Measurements from ENCODE around the gene ATP7B. TPM values are rescaled to one million over a fixed set of nuclear protein-coding genes. Genes with fewer than 3 reads are reported as not detected.

The ATP7B gene
- total RNA-seq, 1 donor from 2014 or later: 137 TPM

GRCh38 chr13:51907040-51907732 lies 104.1 kb downstream of the ATP7B start:
- no peak for TF ChIP-seq CTCF (IDR thresholded peaks at IDR 0.05; ENCODE audit: unreplicated experiment)
- H3K4me3 Mint-ChIP-seq: no peak overlapping the region
- no peaks in the 10 kb centered on the region for H3K27me3 Mint-ChIP-seq (ENCODE audit: low read depth)
- no peaks in the 10 kb centered on the region for H3K9me3 Mint-ChIP-seq
- no peak for DNase-seq (ENCODE audit: low spot score in 2 of 2, unreplicated experiment in 2 of 2)
- no peak overlapping the region for H3K27ac Mint-ChIP-seq
- peaks cover 20% of the 10 kb centered on the region for H3K36me3 Mint-ChIP-seq
- peaks cover 19% of the 10 kb centered on the region for H3K4me1 Mint-ChIP-seq

GRCh38 chr13:51906581-51906980 lies 104.7 kb downstream of the ATP7B start:
- Mint-ChIP-seq H3K36me3 (peaks cover 16% of the 10 kb centered on the region), H3K4me1 (peaks cover 16% of the 10 kb centered on the region), H3K4me3 (no peak overlapping the region), H3K27me3 (ENCODE audit: low read depth) (no peaks in the 10 kb centered on the region), H3K9me3 (no peaks in the 10 kb centered on the region), H3K27ac (peak overlapping the region; percentile 57)
- TF ChIP-seq CTCF (IDR thresholded peaks at IDR 0.05; ENCODE audit: unreplicated experiment): no peak
- no peak for DNase-seq (ENCODE audit: low spot score in 2 of 2, unreplicated experiment in 2 of 2)

GRCh38 chr13:51905787-51906186 lies 105.5 kb downstream of the ATP7B start:
- no peak overlapping the region for H3K4me3 Mint-ChIP-seq

GRCh38 chr13:51902776-51903175 lies 108.5 kb downstream of the ATP7B start:
- no peak for DNase-seq (ENCODE audit: low spot score in 2 of 2, unreplicated experiment in 2 of 2)
- Mint-ChIP-seq H3K9me3 (no peaks in the 10 kb centered on the region), H3K4me3 (no peak overlapping the region), H3K27me3 (ENCODE audit: low read depth) (no peaks in the 10 kb centered on the region), H3K27ac (no peak overlapping the region), H3K36me3 (peaks cover 5% of the 10 kb centered on the region), H3K4me1 (peaks cover 17% of the 10 kb centered on the region)
- no peak for TF ChIP-seq CTCF (IDR thresholded peaks at IDR 0.05; ENCODE audit: unreplicated experiment)

More at GRCh38 chr13:51905787-51906186, 105.5 kb downstream of the ATP7B start:
- Mint-ChIP-seq H3K27me3 (ENCODE audit: low read depth) (no peaks in the 10 kb centered on the region), H3K4me1 (peaks cover 16% of the 10 kb centered on the region), H3K9me3 (no peaks in the 10 kb centered on the region), H3K36me3 (peaks cover 13% of the 10 kb centered on the region), H3K27ac (peak overlapping the region; percentile 57)
- DNase-seq (ENCODE audit: low spot score in 2 of 2, unreplicated experiment in 2 of 2): no peak
- no peak for TF ChIP-seq CTCF (IDR thresholded peaks at IDR 0.05; ENCODE audit: unreplicated experiment)

GRCh38 chr13:51900471-51900870 lies 110.8 kb downstream of the ATP7B start:
- peaks cover 1% of the 10 kb centered on the region for H3K4me1 Mint-ChIP-seq
- no peak overlapping the region for H3K27ac Mint-ChIP-seq

More at GRCh38 chr13:51900471-51900870, 110.8 kb downstream of the ATP7B start:
- H3K4me3 Mint-ChIP-seq: no peak overlapping the region
- no peak for TF ChIP-seq CTCF (IDR thresholded peaks at IDR 0.05; ENCODE audit: unreplicated experiment)
- H3K36me3 Mint-ChIP-seq: peaks cover 5% of the 10 kb centered on the region
- H3K27me3 Mint-ChIP-seq (ENCODE audit: low read depth): no peaks in the 10 kb centered on the region
- DNase-seq (ENCODE audit: low spot score in 2 of 2, unreplicated experiment in 2 of 2): no peak
- H3K9me3 Mint-ChIP-seq: no peaks in the 10 kb centered on the region
